ENCODE measurements around the gene LUC7L3.
"Not testable (repeated sequence)": the region's sequence is repeated elsewhere in the genome, so short reads cannot be mapped to it uniquely, and the experiment has no call there.

Gene LUC7L3

GRCh38 chr17:50710650-50711049 lies 8.8 kb upstream of the LUC7L3 start:
- no peak for DNase-seq

GRCh38 chr17:50712641-50713040 lies 6.8 kb upstream of the LUC7L3 start:
- DNase-seq = no peak

GRCh38 chr17:50715471-50715870 lies 3.9 kb upstream of the LUC7L3 start:
- no peak for DNase-seq

DNA sequence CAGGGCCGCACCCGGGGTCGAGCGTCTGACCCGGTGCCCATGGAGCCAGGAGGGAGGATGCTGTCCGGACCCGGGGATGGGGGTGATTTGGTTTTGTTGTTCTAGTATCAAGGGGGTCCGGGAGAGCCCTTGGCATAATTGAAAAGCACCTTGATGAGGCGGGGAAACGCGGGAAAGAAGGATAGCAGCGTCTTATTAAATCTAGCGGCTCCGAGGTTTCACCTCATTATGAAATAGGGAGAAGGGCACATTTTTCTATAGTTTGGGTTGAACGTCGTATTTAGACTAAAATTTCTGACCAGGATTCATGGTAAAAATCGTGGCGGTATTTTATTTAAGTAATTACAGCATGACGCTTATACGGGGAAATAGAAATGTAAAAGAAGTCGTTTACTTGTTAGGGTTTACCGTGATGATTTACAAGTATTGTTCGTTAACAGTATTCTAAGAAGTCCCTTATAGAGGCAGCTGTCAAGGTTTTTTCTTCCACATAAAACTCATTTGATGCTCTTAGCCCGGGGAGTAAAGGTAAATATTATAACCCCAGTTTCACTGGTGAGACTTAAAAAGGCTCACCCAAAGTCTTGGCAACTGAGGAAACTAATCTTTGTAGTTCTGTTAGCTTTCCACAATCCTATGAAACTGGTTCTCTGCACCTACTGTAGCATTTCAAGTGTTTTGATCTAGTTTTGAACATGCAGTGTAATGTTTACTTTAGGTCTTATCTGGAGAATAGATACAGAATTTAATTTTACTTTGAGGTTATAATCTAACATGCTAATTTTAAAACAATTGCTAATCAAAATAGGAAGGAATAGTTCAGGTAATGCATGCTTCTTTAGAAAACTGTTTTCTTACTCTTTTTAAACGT lies 756 bp downstream of the LUC7L3 start:
- DNase-seq = peak in 1 of 6 experiments; percentile 48

DNA sequence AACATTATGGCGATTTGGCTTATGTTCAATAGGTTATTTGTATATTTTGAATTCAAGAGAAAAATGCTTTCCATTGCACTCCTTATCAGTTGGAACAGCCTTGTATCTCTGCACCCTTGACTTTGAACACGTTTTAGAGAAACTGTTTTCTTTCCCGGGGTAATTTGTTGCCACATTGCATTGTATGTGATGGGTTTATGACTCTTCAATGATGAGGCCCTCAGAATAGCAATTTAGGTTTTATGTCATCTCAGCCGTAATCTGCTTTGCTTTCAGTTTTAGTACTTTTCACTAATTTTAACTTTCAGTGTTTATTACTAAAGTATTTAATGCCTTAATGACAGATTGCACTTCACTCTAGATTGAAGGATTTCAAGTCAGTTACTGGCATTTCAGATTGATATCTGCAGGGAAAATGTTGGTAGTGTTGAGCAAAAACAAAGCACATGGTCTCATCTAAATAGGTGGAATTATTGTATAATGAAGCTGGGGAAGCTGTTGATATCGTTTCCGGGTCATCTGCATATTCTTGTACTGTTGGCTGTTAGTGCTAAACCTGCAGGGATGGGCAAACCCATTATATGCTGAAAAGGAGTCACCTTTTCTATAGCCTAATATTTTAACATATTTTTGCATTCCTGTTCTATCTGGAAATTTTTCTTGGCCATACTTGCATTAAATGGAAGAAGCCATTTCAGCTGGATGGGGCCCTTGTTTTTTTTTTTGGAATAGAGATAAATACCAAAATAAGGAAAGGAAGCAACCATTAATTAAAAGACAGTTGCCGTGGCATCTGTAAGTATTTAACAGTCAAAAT lies 2.0 kb downstream of the LUC7L3 start:
- DNase-seq = peak in 2 of 6 experiments; percentile 15 to 35

DNA sequence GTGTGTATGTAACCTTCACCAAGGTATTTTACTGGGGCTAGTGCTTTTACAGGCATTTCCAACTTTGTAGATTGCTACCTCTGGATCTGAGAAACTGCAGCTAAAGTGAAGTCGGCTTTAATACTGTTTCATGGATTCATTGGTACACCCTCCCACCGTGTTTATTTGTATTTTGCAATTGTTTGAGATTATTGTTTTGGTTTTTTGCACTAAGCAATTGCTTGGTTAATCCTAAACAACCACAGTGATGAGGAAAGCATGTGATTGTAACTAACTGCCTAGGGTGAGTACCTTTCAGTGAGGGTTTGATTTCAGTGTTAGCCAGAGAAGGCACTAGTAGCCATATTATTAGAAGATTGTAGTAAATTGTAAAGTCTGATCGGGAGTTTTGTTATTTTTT lies 3.3 kb downstream of the LUC7L3 start:
- no peak for DNase-seq

GRCh38 chr17:50724622-50725021 lies 5.2 kb downstream of the LUC7L3 start:
- not testable (repeated sequence) for DNase-seq

- no peak for DNase-seq
These were observed 6.6 kb downstream of the LUC7L3 start for GRCh38 chr17:50725769-50726655.

GRCh38 chr17:50728112-50728429 lies 8.7 kb downstream of the LUC7L3 start:
- no peak for DNase-seq

DNA sequence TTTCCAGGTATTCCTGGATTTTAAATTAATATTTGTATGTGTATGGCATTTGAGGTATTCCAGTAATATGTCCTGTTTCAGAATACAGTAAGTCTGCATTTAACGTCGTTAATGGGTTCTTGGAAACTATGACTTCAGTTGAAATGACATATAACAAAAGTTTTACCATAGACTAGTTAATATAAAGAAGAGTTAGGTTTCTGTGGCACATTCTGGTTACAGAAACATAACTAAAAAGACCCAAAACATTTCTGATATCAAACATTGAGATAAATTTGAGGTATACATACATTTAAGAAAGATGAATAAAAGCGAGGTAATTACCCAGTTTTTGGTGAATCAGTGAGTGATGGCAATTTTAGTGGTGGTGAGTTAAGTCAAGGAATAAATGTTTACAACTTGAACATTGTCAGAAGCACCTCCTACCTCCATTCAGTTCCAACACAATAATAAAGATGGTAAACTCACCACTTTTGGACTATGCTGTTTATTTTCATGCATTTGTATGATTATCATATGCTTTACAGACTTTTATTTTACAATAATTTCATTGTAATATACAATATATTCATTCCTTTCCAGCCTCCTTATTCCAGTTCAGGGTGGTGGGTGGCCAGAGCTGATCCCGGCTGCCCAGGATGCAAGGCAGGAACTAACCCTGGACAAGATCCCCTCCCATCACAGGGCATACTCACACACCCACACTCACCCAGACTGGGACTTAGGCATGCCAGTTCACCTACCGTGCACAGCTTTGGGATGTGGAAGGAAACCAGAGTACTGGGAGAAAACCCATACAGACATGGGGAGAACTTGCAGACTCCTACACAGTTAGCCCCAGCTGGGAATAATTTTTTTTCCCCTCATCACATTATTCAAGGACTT lies 9.7 kb downstream of the LUC7L3 start:
- DNase-seq = no peak

- no peak for DNase-seq
These were observed 12.4 kb downstream of the LUC7L3 start for GRCh38 chr17:50731575-50732460.

DNA sequence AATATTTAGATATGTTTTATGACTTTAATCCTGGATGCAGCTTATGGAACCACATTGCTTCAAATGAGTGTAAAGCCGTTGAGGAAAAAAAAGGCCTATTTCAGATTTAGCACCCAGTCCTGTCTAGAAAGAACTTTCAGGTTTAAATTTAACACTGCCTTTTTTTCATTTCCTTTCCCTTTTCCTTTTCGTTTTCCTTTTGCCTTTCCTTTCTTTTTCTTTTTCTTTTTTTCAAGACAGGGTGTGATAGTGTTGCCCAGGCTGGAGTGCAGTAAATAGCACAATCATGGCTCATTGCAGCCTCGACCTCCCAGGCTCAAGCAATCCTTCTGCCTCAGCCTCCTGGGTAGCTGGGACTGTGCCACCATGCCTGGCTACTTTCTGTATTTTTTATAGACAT lies 15.9 kb downstream of the LUC7L3 start:
- no peak for DNase-seq

DNA sequence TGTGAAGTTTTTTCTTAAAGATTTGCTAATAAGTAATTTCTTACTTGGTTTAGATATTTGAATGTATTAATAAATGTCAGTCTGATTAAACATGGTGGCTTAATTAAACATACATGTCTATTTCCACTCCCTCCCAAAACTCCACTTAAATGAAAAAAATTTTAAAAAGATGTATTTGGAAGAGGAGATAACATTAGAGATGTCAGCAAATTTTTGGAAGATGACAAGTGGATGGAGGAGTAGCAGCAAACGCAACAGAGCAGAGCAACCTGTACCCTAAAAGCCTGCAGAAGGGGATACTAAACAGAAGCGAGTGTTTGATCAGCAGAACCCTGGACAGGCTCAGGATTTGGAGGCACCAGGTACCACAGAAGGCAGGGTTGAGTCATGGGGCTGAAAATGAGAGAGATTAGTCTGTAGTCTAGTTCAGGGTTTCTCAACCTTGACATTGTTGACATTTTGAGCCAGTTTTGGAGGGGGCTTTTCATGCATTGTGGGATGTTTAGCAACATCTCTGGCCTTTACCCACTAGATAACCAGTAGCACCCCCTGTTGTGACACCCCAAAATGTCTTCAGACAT lies 17.8 kb downstream of the LUC7L3 start:
- no peak for DNase-seq

DNA sequence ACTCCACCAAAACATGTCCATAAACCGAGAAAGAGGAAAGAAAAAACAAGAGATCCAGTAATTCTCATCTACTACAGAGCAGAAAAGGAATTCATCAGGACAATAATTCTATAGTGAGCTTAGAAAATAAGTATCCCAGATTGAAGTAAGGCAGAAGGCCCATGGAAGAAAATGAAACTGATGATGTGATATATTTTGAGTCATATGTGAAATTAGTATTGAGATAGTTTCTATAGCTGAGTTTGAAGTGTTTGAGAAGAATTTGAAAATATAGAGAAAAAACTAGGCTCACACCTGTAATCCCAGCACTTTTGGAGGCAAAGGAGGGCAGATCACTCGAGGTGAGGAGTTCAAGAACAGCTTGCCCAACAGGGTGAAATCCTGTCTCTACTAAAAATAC lies 19.7 kb downstream of the LUC7L3 start:
- no peak for DNase-seq

GRCh38 chr17:50745631-50746030 lies 26.2 kb downstream of the LUC7L3 start:
- no peak for DNase-seq

DNA sequence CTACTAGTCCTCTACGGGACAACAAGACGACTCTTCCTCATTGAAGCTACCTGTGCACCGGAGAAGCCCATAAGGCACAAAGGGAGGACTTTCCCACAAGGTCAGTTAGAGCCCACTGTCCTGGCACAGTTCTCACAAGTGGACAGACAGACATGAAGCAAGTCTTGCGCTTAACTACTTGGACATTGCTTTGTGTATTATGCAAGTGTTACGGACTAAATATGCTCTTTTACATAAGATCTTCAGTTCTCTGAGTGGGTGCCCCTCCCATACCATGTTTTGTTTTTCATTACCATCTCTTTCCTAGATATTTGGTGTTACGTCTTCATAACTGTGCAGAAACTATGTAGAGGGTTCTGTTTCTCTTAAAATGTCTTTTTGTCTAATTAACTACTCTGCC lies 29.8 kb downstream of the LUC7L3 start:
- no peak for DNase-seq

- no peak for DNase-seq
These were observed 35.1 kb downstream of the LUC7L3 start for GRCh38 chr17:50754521-50754920.

DNA sequence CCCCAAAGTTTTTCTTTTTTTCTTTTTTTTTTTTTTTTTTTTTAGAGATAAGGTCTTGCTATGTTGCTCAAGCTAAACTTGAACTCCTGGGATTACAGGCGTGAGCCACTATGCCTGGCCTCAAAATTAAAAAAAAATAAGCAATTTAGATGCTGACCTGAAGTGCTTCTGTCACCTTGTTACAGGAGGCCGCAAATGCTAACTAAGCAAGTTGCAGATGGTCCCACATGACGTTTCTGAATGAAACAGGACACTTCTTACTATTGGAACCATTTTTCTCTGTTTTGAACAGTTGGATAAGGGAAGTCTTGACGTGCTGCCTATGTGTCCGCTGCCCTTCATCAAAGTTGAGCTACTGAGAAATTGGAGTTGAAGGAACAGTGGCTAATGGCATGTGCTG lies 39.1 kb downstream of the LUC7L3 start:
- no peak for DNase-seq

GRCh38 chr17:50758989-50759544 lies 39.7 kb downstream of the LUC7L3 start:
- DNase-seq = no peak

GRCh38 chr17:50762177-50762576 lies 42.8 kb downstream of the LUC7L3 start:
- DNase-seq = no peak
